SU-DHL-6 (cell line): Measurements from ENCODE around the gene HGS.

Experiments used
- H2AFZ ChIP-seq: fragments of 200-600 bp; sonication (generic); 2 replicates; pipeline ENCODE4 v1.6.1; 2014; ENCODE audit warnings: low read depth, mild to moderate bottlenecking, moderate library complexity, mixed read lengths, antibody characterized with exemption, low read length; ENCODE audit not compliant: severe bottlenecking
- H3F3A ChIP-seq: fragments of 200-600 bp; shearing (Covaris generic); 2 replicates; pipeline ENCODE4 v1.6.0; 2016; ENCODE audit warnings: antibody characterized with exemption, mild to moderate bottlenecking; ENCODE audit not compliant: insufficient read depth
- H3K27ac ChIP-seq: fragments of 200-600 bp; sonication (generic); 2 replicates; pipeline ENCODE4 v1.5.1; 2016; ENCODE audit warnings: low read depth, mild to moderate bottlenecking, low read length, moderate library complexity, mixed read lengths
- H3K27me3 ChIP-seq: fragments of 200-600 bp; sonication (generic), shearing (Covaris generic); 2 replicates; pipeline ENCODE4 v1.6.0; 2014; ENCODE audit warnings: mild to moderate bottlenecking, low read length
- H3K36me3 ChIP-seq: fragments of 200-600 bp; sonication (generic); 2 replicates; pipeline ENCODE4 v1.6.1; 2014; ENCODE audit warnings: mild to moderate bottlenecking, low read length, mixed read lengths
- H3K4me2 ChIP-seq: fragments of 300-600, 200-600 bp; shearing (Covaris generic), sonication (generic); 2 replicates; pipeline ENCODE4 v1.6.0; 2014; ENCODE audit warnings: low read length, low read depth, mild to moderate bottlenecking; ENCODE audit not compliant: poor library complexity, severe bottlenecking
- H3K4me3 ChIP-seq: fragments of 200-600 bp; sonication (generic); 2 replicates; pipeline ENCODE4 v1.5.1; 2014; ENCODE audit warnings: antibody characterized with exemption, low read length, mild to moderate bottlenecking, mixed read lengths; ENCODE audit not compliant: insufficient read depth, poor library complexity, severe bottlenecking
- H3K79me2 ChIP-seq: fragments of 200-600 bp; sonication (generic); 2 replicates; pipeline ENCODE4 v1.6.1; 2014; ENCODE audit warnings: mild to moderate bottlenecking, low read length, moderate library complexity; ENCODE audit not compliant: insufficient read depth
- H3K9ac ChIP-seq: fragments of 200-600 bp; sonication (generic); 2 replicates; pipeline ENCODE4 v1.7.0; 2014; ENCODE audit warnings: mild to moderate bottlenecking, low read length
- H3K9me2 ChIP-seq: fragments of 200-600 bp; sonication (generic); replicated peaks from 2 replicates; pipeline ENCODE4 v1.6.1; 2014; ENCODE audit warnings: low read length; ENCODE audit not compliant: insufficient read depth
- H3K9me3 ChIP-seq: fragments of 200-600 bp; sonication (generic); 2 replicates; pipeline ENCODE4 v1.6.1; 2014; ENCODE audit warnings: low read length, mixed read lengths; ENCODE audit not compliant: insufficient read depth
- H4K20me1 ChIP-seq: fragments of 200-600 bp; sonication (generic); 2 replicates; pipeline ENCODE4 v1.6.1; 2014; ENCODE audit warnings: low read depth, mild to moderate bottlenecking, antibody characterized with exemption, low read length, moderate library complexity, mixed read lengths
- CTCF ChIP-seq: fragments of 200-600 bp; sonication (generic); IDR thresholded peaks from one replicate; pipeline ENCODE4 v1.5.1; 2017; ENCODE audit warnings: antibody characterized with exemption, mild to moderate bottlenecking, low read length, moderate library complexity; ENCODE audit not compliant: insufficient read depth, poor library complexity, severe bottlenecking
- EZH2phosphoT487 ChIP-seq: fragments of 200-600 bp; sonication (generic), shearing (Covaris generic); conservative IDR thresholded peaks from 2 replicates; pipeline ENCODE4 v1.6.1; 2018; ENCODE audit warnings: mild to moderate bottlenecking, antibody characterized with exemption, low read length, moderate library complexity, mixed read lengths

Gene HGS

GRCh38 chr17:81676906-81677305 is 6.9 kb upstream of the HGS start:
- no peaks in the 10 kb centered on the region; the same call in 1 of the 2 replicates for H3F3A ChIP-seq
- no peaks in the 10 kb centered on the region for H3K27me3 ChIP-seq
- H3K79me2 ChIP-seq: peaks cover 5% of the 10 kb centered on the region; the same call in 1 of the 2 replicates
- H3K36me3 ChIP-seq: no peaks in the 10 kb centered on the region
- H3K9me2 ChIP-seq: no peaks in the 10 kb centered on the region
- H3K4me2 ChIP-seq: no peak overlapping the region
- H3K27ac ChIP-seq: no peak overlapping the region
- H3K4me3 ChIP-seq: no peak overlapping the region
- no peak overlapping the region for H3K9ac ChIP-seq
- TF ChIP-seq CTCF (no peak), EZH2phosphoT487 (no peak)
- H2AFZ ChIP-seq: no peak overlapping the region
- H4K20me1 ChIP-seq: no peaks in the 10 kb centered on the region
- no peaks in the 10 kb centered on the region for H3K9me3 ChIP-seq

- Histone ChIP-seq H3K9me3 (no peaks in the 10 kb centered on the region), H3K27me3 (no peaks in the 10 kb centered on the region), H3K4me2 (no peak overlapping the region), H3K36me3 (no peaks in the 10 kb centered on the region), H3F3A (no peaks in the 10 kb centered on the region; the same call in 1 of the 2 replicates), H3K9ac (no peak overlapping the region), H3K9me2 (no peaks in the 10 kb centered on the region), H2AFZ (no peak overlapping the region), H4K20me1 (no peaks in the 10 kb centered on the region), H3K27ac (no peak overlapping the region), H3K79me2 (peaks cover 34% of the 10 kb centered on the region), H3K4me3 (no peak overlapping the region)
- TF ChIP-seq CTCF (no peak), EZH2phosphoT487 (no peak)
Observed at GRCh38 chr17:81680150-81680549, 3.7 kb upstream of the HGS start.

GRCh38 chr17:81681672-81682071 is 2.1 kb upstream of the HGS start:
- Histone ChIP-seq H3K9me3 (no peaks in the 10 kb centered on the region), H3K27ac (no peak overlapping the region), H3K9ac (no peak overlapping the region), H3K27me3 (no peaks in the 10 kb centered on the region), H3K79me2 (peaks cover 44% of the 10 kb centered on the region), H3K36me3 (no peaks in the 10 kb centered on the region), H2AFZ (no peak overlapping the region), H3K9me2 (no peaks in the 10 kb centered on the region), H3K4me2 (no peak overlapping the region), H3F3A (no peaks in the 10 kb centered on the region; the same call in 1 of the 2 replicates), H3K4me3 (no peak overlapping the region), H4K20me1 (no peaks in the 10 kb centered on the region)
- TF ChIP-seq CTCF (no peak), EZH2phosphoT487 (no peak)
